Activated B cell treated with CpG ODN at 0.5 μM for 24 hours (primary cell): Measurements from ENCODE around the gene NPHP1. TPM values are rescaled to one million over a fixed set of nuclear protein-coding genes. Genes with fewer than 3 reads are reported as not detected.
"Not testable (repeated sequence)": the region's sequence is repeated elsewhere in the genome, so short reads cannot be mapped to it uniquely, and the experiment has no call there.

Experiments
- ATAC-seq: fragments of 200-7000 bp; cut with Tn5 transposase; one replicate; pipeline ENCODE4 v1.10.0; 2021; ENCODE audit warnings: low read depth, mild to moderate bottlenecking, moderate library complexity
- CTCF ChIA-PET: fragments of 350-600 bp; sonication (Branson Sonifier 250); formaldehyde crosslinking; loops from one replicate; lab custom pipeline; 2021; ENCODE audit warnings: antibody characterized with exemption; lab: Charles Lee
- POLR2A ChIA-PET: fragments of 350-600 bp; sonication (Branson Sonifier 250); formaldehyde crosslinking; loops from one replicate; lab custom pipeline; 2021; ENCODE audit warnings: antibody characterized with exemption; lab: Charles Lee
- DNase-seq: peaks from one replicate; pipeline ENCODE4 v3.0.0; 2022
- H3K27ac Mint-ChIP-seq: one replicate; pipeline ENCODE4 v1.8.0; 2020; ENCODE audit warnings: mixed read lengths
- H3K27me3 Mint-ChIP-seq: one replicate; pipeline ENCODE4 v1.8.0; 2021; ENCODE audit warnings: mixed read lengths
- H3K36me3 Mint-ChIP-seq: one replicate; pipeline ENCODE4 v1.8.0; 2021; ENCODE audit warnings: low read depth, mixed read lengths
- H3K4me1 Mint-ChIP-seq: one replicate; pipeline ENCODE4 v1.8.0; 2021; ENCODE audit warnings: mixed read lengths
- H3K4me3 Mint-ChIP-seq: one replicate; pipeline ENCODE4 v1.8.0; 2020; ENCODE audit warnings: mild to moderate bottlenecking, mixed read lengths
- H3K9me3 Mint-ChIP-seq: one replicate; pipeline ENCODE4 v1.8.0; 2020; ENCODE audit warnings: mixed read lengths
- intact Hi-C: fragments of 100-400 bp; cut with micrococcal nuclease; formaldehyde crosslinking; loops from one replicate; pipeline ENCODE4 v1.15.1; 2024
- total RNA-seq: library from RNA; stranded (reverse); gene quantifications from 2 replicates; pipeline ENCODE4 v1.2.3, GENCODE V29; 2022
- TF ChIP-seq, protein P1 (sequence below): fragments of 200-600 bp; IDR thresholded peaks from one replicate; pipeline ENCODE4 v1.8.0; 2022; ENCODE audit warnings: antibody characterized with exemption, mild to moderate bottlenecking

NPHP1 gene
- total RNA-seq, 1 donor from 2014 or later: 1.6 TPM

DNA sequence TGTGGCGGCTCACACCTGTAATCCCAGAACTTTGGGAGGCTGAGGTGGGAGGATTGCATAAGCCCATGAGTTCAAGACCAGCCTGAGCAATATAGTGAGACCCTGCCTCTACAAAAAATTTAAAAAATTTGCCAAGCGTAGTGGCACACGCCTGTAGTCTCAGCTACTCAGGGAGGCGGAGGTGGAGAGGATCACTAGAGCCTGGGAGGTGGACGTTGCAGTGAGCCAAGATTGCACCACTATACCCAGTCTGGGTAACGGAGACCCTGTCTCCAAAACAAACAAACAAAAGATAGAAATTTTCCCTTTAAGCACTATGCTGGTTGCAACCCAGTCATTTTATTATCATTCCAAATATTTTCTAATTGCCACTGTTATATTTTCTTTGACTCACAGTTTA is 32.3 kb downstream of the NPHP1 start:
- peaks cover 8% of the 10 kb centered on the region for H3K4me1 Mint-ChIP-seq
- no peak for ATAC-seq
- TF ChIP-seq, protein P1, sequence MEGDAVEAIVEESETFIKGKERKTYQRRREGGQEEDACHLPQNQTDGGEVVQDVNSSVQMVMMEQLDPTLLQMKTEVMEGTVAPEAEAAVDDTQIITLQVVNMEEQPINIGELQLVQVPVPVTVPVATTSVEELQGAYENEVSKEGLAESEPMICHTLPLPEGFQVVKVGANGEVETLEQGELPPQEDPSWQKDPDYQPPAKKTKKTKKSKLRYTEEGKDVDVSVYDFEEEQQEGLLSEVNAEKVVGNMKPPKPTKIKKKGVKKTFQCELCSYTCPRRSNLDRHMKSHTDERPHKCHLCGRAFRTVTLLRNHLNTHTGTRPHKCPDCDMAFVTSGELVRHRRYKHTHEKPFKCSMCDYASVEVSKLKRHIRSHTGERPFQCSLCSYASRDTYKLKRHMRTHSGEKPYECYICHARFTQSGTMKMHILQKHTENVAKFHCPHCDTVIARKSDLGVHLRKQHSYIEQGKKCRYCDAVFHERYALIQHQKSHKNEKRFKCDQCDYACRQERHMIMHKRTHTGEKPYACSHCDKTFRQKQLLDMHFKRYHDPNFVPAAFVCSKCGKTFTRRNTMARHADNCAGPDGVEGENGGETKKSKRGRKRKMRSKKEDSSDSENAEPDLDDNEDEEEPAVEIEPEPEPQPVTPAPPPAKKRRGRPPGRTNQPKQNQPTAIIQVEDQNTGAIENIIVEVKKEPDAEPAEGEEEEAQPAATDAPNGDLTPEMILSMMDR: no peak
- peaks cover 2% of the 10 kb centered on the region for H3K9me3 Mint-ChIP-seq
- H3K36me3 Mint-ChIP-seq: no peaks in the 10 kb centered on the region
- ChIA-PET POLR2A (no interaction called here), CTCF (no interaction called here)
- no peak for DNase-seq
- no peaks in the 10 kb centered on the region for H3K27me3 Mint-ChIP-seq
- no peak overlapping the region for H3K27ac Mint-ChIP-seq
- intact Hi-C loops: loop anchor here (1.0 kb wide), 1 partner anchor 30 kb away; no protein-coding TSS in a partner anchor
- H3K4me3 Mint-ChIP-seq: no peak overlapping the region

DNA sequence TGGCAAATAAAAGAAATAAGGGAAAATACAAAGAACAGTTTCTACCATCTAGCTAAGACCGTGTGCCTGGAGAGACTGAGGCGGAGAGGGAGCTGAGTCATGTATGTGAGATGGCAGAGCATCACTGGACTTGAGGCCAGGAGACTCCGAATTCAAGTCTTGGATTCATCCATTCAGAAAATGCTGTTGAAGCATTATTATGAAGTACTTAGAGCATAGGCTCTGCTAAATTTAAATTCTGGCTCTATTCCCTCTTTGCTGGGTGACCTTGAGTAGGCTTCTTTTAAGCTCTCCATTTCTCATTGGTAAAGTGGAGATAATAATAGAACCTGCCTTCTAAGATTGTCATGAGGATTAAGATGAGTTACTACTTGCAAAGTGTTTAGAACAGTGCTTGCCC is 34.7 kb downstream of the NPHP1 start:
- CTCF ChIA-PET: no interaction called here
- H3K9me3 Mint-ChIP-seq: peaks cover 2% of the 10 kb centered on the region
- no peak overlapping the region for H3K4me3 Mint-ChIP-seq
- H3K4me1 Mint-ChIP-seq: peaks cover 8% of the 10 kb centered on the region
- POLR2A ChIA-PET: no interaction called here
- H3K27ac Mint-ChIP-seq: no peak overlapping the region
- intact Hi-C loops: no loop called here
- ATAC-seq (no peak), DNase-seq (no peak)
- TF ChIP-seq, protein P1: no peak
- no peaks in the 10 kb centered on the region for H3K36me3 Mint-ChIP-seq
- H3K27me3 Mint-ChIP-seq: no peaks in the 10 kb centered on the region

DNA sequence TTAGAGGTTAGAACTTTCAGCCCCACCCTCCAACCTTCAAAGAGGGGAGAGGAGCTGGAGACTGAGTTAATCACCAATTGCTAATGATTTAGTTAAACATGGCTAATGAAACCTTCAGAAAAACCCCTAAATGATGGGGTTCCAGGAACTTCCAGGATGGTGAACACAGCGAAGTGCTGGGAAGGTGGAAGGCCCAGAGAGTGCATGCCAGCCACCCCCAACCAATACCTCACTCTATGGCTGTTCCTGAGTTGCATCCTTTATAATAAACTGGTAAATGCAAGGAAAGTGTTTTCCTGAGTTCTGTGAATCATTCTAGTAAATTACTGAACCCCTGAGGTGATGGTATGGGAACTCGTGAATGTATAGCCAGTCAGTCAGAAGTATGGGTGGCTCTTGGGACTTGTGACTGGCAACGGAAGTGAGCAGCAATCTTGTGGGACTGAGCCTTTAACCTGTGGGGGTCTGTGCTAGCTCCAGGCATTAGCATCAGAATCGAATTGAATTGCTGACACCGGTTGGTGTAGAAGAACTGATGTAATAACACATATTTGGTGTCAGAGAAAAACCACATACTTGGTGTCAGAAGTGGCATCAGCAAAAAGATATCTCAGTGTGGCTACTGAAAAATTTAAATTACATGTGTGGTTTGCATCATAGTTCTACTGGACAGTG is 37.4 kb downstream of the NPHP1 start:
- POLR2A ChIA-PET: no interaction called here
- CTCF ChIA-PET: no interaction called here
- H3K9me3 Mint-ChIP-seq: peaks cover 2% of the 10 kb centered on the region
- H3K4me1 Mint-ChIP-seq: peaks cover 8% of the 10 kb centered on the region
- H3K27ac Mint-ChIP-seq: no peak overlapping the region
- H3K36me3 Mint-ChIP-seq: no peaks in the 10 kb centered on the region
- TF ChIP-seq, protein P1: no peak
- H3K4me3 Mint-ChIP-seq: no peak overlapping the region
- DNase-seq (no peak), ATAC-seq (no peak)
- H3K27me3 Mint-ChIP-seq: no peaks in the 10 kb centered on the region
- intact Hi-C loops: no loop called here

DNA sequence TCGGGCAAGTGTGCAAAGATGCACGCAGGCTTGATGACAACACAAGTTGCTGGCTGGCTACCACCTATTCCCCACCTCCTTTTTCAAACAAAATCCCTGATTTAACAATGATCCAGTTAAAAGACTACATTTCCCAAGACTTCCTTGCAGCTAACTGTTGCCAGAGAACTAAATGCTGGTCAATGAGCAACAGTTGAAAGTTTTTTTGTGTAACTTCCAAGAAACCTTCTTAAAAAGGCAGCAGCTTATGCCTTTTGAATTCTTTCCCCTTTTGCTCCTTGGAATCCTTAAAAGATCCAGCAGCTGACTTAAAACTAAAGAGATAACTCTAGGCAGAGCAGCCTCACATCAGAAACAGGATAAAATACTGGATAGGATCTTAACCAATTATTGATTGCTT is 38.5 kb downstream of the NPHP1 start:
- POLR2A ChIA-PET: no interaction called here
- Mint-ChIP-seq H3K27ac (no peak overlapping the region), H3K36me3 (no peaks in the 10 kb centered on the region), H3K27me3 (no peaks in the 10 kb centered on the region), H3K4me3 (no peak overlapping the region), H3K9me3 (peaks cover 2% of the 10 kb centered on the region), H3K4me1 (peaks cover 8% of the 10 kb centered on the region)
- intact Hi-C loops: no loop called here
- CTCF ChIA-PET: no interaction called here
- DNase-seq (no peak), ATAC-seq (no peak)
- TF ChIP-seq, protein P1: no peak

DNA sequence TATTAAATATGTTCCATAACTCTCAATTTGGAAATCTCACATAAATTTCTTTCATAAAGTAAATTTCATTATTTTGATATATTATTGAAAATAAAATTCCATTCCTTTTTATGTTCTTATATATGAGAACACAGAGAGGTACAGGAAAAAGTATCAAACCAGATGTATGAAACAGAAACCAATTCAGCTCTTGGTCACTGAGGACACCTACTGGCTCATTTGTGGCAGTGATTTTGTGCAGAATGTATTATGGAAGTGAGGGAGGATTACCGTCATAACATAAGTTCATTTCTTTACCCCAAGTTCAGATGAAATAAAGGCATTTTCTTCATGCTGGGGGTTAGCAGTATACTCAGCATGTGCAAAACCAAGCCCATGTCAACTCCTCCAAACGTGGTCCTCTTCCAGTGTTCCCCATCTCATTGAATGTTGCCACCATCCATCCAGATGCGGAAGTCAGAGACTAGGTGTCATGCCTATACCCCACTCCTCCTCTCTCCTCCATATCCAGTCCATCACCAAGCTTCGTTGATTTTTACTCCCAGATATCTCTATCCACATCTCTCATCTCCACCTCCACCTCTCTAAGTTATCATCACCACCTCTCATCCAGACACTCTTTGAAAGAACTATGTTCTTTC is 47.5 kb downstream of the NPHP1 start:
- no peak overlapping the region for H3K4me3 Mint-ChIP-seq
- ATAC-seq (peak; percentile 40), DNase-seq (no peak)
- intact Hi-C loops: loop anchor here (5.0 kb wide), 1 partner anchor 600 kb away; no protein-coding TSS in a partner anchor
- H3K36me3 Mint-ChIP-seq: no peaks in the 10 kb centered on the region
- H3K9me3 Mint-ChIP-seq: peaks cover 10% of the 10 kb centered on the region
- TF ChIP-seq, protein P1: no peak
- no peak overlapping the region for H3K27ac Mint-ChIP-seq
- CTCF ChIA-PET: no interaction called here
- H3K4me1 Mint-ChIP-seq: peaks cover 6% of the 10 kb centered on the region
- H3K27me3 Mint-ChIP-seq: no peaks in the 10 kb centered on the region
- POLR2A ChIA-PET: no interaction called here

DNA sequence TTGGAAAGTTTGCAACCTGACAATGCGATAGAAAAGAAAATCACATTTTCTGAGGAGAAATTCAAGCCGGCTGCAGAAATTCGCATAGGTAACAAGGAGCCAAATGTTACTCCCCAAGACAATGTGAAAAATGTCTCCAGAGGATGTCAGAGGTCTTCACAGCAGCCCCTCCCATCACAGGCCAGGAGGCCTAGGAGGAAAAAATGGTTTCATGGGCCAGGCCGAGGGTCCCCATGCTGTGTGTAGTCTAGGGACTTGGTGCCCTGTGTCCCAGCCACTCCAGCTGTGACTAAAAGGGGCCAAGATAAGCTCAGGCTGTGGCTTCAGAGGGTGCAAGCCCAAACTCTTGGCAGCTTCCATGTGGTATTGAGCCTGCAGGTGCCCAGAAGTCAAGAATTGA is 50.0 kb downstream of the NPHP1 start:
- ATAC-seq, H3K36me3 Mint-ChIP-seq: not testable (repeated sequence)

DNA sequence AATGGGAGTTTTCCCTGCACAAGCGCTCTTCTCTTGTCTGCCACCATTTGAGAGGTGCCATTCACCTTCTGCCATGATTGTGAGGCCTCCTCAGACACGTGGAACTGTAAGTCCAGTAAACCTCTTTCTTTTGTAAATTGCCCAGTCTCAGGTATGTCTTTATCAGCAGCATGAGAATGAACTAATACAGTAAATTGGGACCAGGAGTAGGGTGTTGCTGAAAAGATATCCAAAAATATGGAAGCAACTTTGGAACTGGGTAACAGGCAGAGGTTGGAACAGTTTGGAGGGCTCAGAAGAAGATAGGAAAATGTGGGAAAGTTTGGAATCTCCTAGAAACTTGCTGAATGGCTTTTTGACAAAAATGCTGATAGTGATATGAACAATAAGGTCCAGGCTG is 50.6 kb downstream of the NPHP1 start:
- H3K27ac Mint-ChIP-seq, intact Hi-C loops, H3K9me3 Mint-ChIP-seq, H3K36me3 Mint-ChIP-seq, CTCF ChIA-PET, POLR2A ChIA-PET, H3K27me3 Mint-ChIP-seq, H3K4me1 Mint-ChIP-seq, ATAC-seq, DNase-seq, H3K4me3 Mint-ChIP-seq: not testable (repeated sequence)

More for the DNA sequence above, 50.0 kb downstream of the NPHP1 start:
- H3K4me3 Mint-ChIP-seq, H3K27ac Mint-ChIP-seq, H3K4me1 Mint-ChIP-seq, H3K27me3 Mint-ChIP-seq, DNase-seq, POLR2A ChIA-PET, CTCF ChIA-PET, H3K9me3 Mint-ChIP-seq: not testable (repeated sequence)
- intact Hi-C loops: loop anchor here (5.0 kb wide), 1 partner anchor 602 kb away; no protein-coding TSS in a partner anchor
